HepG2 (cell line): ENCODE results near the gene TOP1. TPM values are rescaled to one million over a fixed set of nuclear protein-coding genes. Genes with fewer than 3 reads are reported as not detected.

Experiments
- ATF7 ChIP-seq, 2 experiments: fragments of 450-650 bp in 1 of 2; sonication (generic) in 1 of 2; formaldehyde crosslinking in 1 of 2; IDR thresholded peaks; 2 replicates each; pipeline versions ENCODE4 v1.4.0 to v1.6.1; 2016 to 2020; ENCODE audit warnings: antibody characterized with exemption in 1 of 2, mild to moderate bottlenecking in 1 of 2, missing genetic modification reagents in 1 of 2
- ATRX ChIP-seq: sonication (generic); formaldehyde crosslinking; IDR thresholded peaks from 2 replicates; pipeline ENCODE4 v1.4.0; 2020; ENCODE audit warnings: missing genetic modification reagents, borderline replicate concordance
- KDM3A ChIP-seq: IDR thresholded peaks from 2 replicates; pipeline ENCODE4 v1.6.1; 2018; ENCODE audit warnings: low read depth, missing compliant biosample characterization
- KDM4B ChIP-seq: sonication (generic); formaldehyde crosslinking; IDR thresholded peaks from 2 replicates; pipeline ENCODE4 v1.4.0; 2020; ENCODE audit warnings: missing genetic modification reagents
- MIER2 ChIP-seq: IDR thresholded peaks from 2 replicates; pipeline ENCODE4 v1.6.1; 2016; ENCODE audit warnings: missing biosample characterization, missing genetic modification reagents
- NFE2L2 ChIP-seq: fragments of 150-350 bp; IDR thresholded peaks from 2 replicates; pipeline ENCODE4 v1.6.1; 2014; ENCODE audit warnings: low read length
- NFYB ChIP-seq: sonication (generic); formaldehyde crosslinking; IDR thresholded peaks from 2 replicates; pipeline ENCODE4 v1.4.0; 2020; ENCODE audit warnings: missing genetic modification reagents
- NFYC ChIP-seq: IDR thresholded peaks from 2 replicates; pipeline ENCODE4 v1.6.1; 2016; ENCODE audit warnings: missing genetic modification reagents, missing compliant biosample characterization
- REXO4 ChIP-seq: sonication (generic); formaldehyde crosslinking; IDR thresholded peaks from 2 replicates; pipeline ENCODE4 v1.8.0; 2022; ENCODE audit warnings: missing genetic modification reagents, mild to moderate bottlenecking, borderline replicate concordance
- SMARCE1 ChIP-seq: fragments of 450-650 bp; IDR thresholded peaks from 2 replicates; pipeline ENCODE4 v1.6.1; 2017; ENCODE audit warnings: borderline replicate concordance
- SNAPC5 ChIP-seq: sonication (generic); formaldehyde crosslinking; IDR thresholded peaks from 2 replicates; pipeline ENCODE4 v1.8.1; 2023; ENCODE audit warnings: mild to moderate bottlenecking, missing genetic modification reagents, borderline replicate concordance
- TERF1 ChIP-seq: sonication (generic); formaldehyde crosslinking; IDR thresholded peaks from 2 replicates; pipeline ENCODE4 v1.8.0; 2022; ENCODE audit warnings: mild to moderate bottlenecking, missing genetic modification reagents, moderate library complexity
- ZEB1 ChIP-seq: IDR thresholded peaks from 2 replicates; pipeline ENCODE4 v1.6.1; 2012; ENCODE audit warnings: mild to moderate bottlenecking, low read depth, inconsistent platforms; ENCODE audit not compliant: insufficient replicate concordance
- ZKSCAN5 ChIP-seq: sonication (generic); formaldehyde crosslinking; IDR thresholded peaks from 2 replicates; pipeline ENCODE4 v1.5.1; 2020; ENCODE audit warnings: mild to moderate bottlenecking, missing genetic modification reagents
- ZNF142 ChIP-seq: sonication (generic); formaldehyde crosslinking; IDR thresholded peaks from 2 replicates; pipeline ENCODE4 v1.4.0; 2020; ENCODE audit warnings: missing genetic modification reagents
- ZNF274 ChIP-seq: sonication (generic); formaldehyde crosslinking; IDR thresholded peaks from 2 replicates; pipeline ENCODE4 v1.5.1; 2020; ENCODE audit warnings: mild to moderate bottlenecking, missing genetic modification reagents
- ZNF441 ChIP-seq: sonication (generic); formaldehyde crosslinking; IDR thresholded peaks from 2 replicates; pipeline ENCODE4 v1.7.0; 2021; ENCODE audit warnings: missing genetic modification reagents, borderline replicate concordance
- ZNF577 ChIP-seq: sonication (generic); formaldehyde crosslinking; IDR thresholded peaks from 2 replicates; pipeline ENCODE4 v1.4.0; 2020; ENCODE audit warnings: mild to moderate bottlenecking, low read depth, missing genetic modification reagents, borderline replicate concordance
- ZNF672 ChIP-seq: sonication (generic); formaldehyde crosslinking; IDR thresholded peaks from 2 replicates; pipeline ENCODE4 v1.8.1; 2022; ENCODE audit warnings: missing genetic modification reagents
- ZNF747 ChIP-seq: sonication (generic); formaldehyde crosslinking; IDR thresholded peaks from 2 replicates; pipeline ENCODE4 v1.8.1; 2023; ENCODE audit warnings: missing genetic modification reagents, mild to moderate bottlenecking, borderline replicate concordance
- polyA plus RNA-seq, 8 experiments: library from polyadenylated mRNA; depleted of rRNA in 3 of 8; stranded (reverse) in 7 of 8; unstranded in 1 of 8; fragments of >200 nt; fragmentation: Illumina TruSeq in 4 of 8; extraction: Trizol in 4 of 8; gene quantifications; 2 replicates each; pipeline versions ENCODE4 v1.2.1 to v1.2.3, GENCODE V29; 2011 to 2016; ENCODE audit warnings: low read depth in 4 of 8, missing spikeins in 1 of 8, mixed read lengths in 1 of 8; ENCODE audit not compliant: insufficient read depth in 1 of 8
- total RNA-seq, 5 experiments: library from RNA; depleted of rRNA; stranded (reverse); fragments of >200 nt; fragmentation: Illumina TruSeq; extraction: Trizol; gene quantifications; 2 replicates each; pipeline ENCODE4 v1.2.3, GENCODE V29; 2016; ENCODE audit warnings: low read depth in 1 of 5

Gene TOP1
- total and polyA plus RNA-seq, 2 of the 13 experiments (the other 11 are each of a cell fraction or from before 2014, with no cell fraction given) = 10.2 to 19.4 TPM

GRCh38 chr20:41136680-41137613, 108.3 kb downstream of the TOP1 start, which contains the start of gene PLCG1 (continued):
- TF ChIP-seq TERF1 (no peak), ZNF672 (CRISPR knock-in tag) (0 out of 2 replicates have a peak, but pooled peaks have one; percentile 16), SNAPC5 (peak; percentile 68; the same call in 1 of the 2 replicates), KDM4B (CRISPR knock-in tag) (no peak; the same call in 1 of the 2 replicates), SMARCE1 (no peak), ZNF747 (CRISPR knock-in tag) (peak; percentile 84; the same call in 1 of the 2 replicates), ZKSCAN5 (CRISPR knock-in tag) (0 out of 2 replicates have a peak, but pooled peaks have one; percentile 58), ATF7 (IDR thresholded peaks at IDR 0.05) (no peak), ATF7 (CRISPR knock-in tag; IDR thresholded peaks at IDR 0.05) (0 out of 2 replicates have a peak, but pooled peaks have one; percentile 17), NFE2L2 (no peak), MIER2 (0 out of 2 replicates have a peak, but pooled peaks have one; percentile 57), ZNF142 (CRISPR knock-in tag) (no peak; the same call in 1 of the 2 replicates), NFYC (peak; percentile 92), ZNF274 (CRISPR knock-in tag) (peak; percentile 72), REXO4 (0 out of 2 replicates have a peak, but pooled peaks have one; percentile 26), ZNF441 (CRISPR knock-in tag) (peak; percentile 32), NFYB (CRISPR knock-in tag) (peak; percentile 91), KDM3A (CRISPR knock-in tag) (no peak; the same call in 1 of the 2 replicates), ATRX (0 out of 2 replicates have a peak, but pooled peaks have one; percentile 49), ZNF577 (CRISPR knock-in tag) (no peak), ZEB1 (no peak)
